Measurements from ENCODE around the gene FAM171A1.
"Not testable (repeated sequence)": the region's sequence is repeated elsewhere in the genome, so short reads cannot be mapped to it uniquely, and the experiment has no call there.

Gene FAM171A1

DNA sequence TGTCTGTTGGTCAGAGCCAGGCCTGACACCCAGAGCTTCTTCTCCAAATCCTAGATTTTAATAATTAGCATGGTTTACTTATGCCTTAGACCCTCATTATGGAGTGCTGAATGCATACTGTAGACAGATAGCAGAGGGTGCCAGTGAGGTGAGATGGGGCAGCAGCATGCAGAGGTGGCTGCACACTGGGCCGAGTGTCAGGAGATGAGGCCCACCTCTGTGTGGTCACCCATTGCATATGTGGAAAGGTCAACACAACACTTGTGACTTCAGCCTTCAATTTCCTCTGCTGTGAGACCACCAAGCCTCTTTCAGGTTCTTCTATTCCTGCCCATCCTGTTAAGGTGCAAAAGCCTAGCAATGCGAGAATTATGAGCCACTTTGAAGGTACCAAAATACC lies 162.9 kb downstream of the FAM171A1 start:
- no peak for DNase-seq (ENCODE audit: low read depth)

DNA sequence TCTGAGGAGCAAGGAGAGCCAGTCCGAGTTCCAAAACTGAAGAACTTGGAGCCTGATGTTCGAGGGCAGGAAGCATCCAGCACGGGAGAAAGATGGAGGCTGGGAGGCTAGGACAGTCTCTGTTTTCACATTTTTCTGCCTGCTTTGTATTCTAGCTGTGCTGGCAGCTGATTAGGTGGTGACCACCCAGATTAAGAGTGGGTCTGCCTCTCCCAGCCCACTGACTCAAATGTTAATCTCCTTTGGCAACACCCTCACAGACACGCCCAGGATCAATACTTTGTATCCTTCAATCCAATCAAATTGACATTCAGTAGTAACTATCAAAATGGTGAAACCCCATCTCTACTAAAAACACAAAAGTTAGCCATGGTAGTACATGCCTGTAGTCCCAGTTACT lies 163.7 kb downstream of the FAM171A1 start:
- not testable (repeated sequence) for DNase-seq (ENCODE audit: low read depth)

DNA sequence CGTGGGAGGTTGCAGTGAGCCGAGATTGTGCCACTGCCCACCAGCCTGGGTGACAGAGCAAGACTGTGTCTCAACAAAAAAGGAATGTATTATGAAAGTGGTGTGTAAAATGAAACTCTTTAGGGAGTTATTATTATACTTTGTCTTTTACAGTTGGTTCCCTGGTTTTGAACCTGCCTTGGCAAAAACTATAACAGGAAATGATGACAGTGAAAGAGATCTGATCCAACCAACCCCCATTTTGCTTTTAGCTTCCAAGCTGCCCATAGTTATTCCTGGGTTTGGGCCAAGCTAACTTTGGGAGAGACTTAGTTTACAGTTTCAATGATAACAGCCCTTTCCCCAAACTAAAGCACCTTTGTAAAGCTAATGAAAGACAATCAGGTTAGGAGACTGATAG lies 168.4 kb downstream of the FAM171A1 start:
- DNase-seq (ENCODE audit: low read depth): no peak

DNA sequence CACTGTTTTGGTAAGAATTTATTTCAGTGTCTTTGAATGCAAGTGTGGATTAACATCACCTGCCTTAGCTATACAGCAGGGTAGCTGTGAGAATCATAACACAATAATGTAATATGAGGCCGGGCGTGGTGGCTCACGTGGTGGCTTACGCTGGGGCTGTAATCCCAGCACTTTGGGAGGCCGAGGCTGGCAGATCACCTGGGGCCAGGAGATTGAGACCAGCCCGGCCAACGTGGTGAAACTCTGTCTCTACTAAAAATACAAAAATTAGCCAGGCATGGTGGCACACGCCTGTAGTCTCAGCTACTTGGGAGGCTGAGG lies 168.8 kb downstream of the FAM171A1 start:
- DNase-seq (ENCODE audit: low read depth): not testable (repeated sequence)

DNA sequence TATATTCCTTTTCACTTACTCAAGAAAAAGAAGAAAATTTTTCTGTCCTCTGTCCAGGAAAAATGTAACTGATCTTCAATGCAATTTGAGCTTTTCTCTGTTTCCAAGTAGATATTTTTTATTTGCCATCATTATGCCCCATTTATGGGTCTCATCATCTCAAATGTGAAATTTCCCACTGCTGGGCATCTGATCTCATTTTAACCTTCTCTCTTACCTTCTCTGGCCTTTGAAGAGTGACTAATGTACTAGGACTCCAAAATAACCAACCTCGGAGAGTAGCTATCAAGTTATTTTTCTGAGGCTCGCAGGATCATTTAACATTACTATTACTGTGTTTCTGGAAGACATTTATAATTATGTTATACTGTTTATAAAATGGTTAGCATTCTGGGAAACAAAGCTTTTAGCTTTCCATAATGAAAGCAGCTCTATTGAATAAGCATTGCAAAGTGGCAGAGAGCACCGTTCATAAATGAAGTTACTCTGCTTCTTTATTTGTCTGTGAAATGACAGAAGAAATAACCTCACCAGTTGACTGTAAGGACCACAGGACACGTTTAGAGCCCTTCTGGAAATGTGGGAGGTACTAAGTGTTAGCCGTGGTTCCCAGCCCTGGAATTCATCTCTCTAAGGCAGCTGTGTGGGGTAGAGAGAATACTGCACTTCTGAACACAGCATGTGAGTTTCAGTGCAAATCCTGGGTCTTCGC lies 169.3 kb downstream of the FAM171A1 start:
- DNase-seq (ENCODE audit: low read depth): no peak

DNA sequence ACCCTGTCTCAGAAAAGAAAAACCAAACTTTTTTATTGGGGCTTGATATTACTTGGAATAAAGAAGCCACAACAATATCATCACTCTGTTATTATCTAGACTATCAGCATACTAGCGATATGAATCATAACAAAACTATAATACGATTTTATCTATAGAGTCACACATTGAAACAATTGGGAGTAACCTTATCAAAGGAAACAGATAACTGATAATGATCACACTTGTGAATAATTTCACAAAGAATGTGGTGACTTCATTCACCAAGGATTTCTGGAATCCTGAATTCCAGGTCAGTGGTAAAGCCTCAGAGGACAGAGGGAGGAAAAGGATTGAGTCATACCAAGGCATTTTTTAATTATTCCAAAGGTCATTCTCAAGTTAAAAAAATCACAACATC lies 170.5 kb downstream of the FAM171A1 start:
- no peak for DNase-seq (ENCODE audit: low read depth)

DNA sequence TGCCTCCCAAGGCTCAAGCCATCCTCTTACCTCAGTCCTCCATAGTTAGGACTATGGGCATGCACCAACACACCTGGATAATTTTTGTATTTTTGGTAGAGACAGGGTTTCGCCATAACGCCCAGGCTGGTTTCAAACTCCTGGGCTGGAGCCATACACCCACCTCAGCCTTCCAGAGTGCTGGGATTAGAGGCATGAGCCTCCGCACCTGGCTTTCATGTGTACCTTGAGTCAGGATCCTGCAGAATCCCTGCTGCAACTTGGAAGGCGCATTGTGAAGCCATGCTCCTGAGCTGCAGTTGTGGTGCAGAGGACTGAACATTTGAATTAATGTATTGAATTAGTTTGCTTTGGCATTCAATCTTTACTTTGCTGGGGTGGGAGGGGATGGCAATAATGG lies 173.2 kb downstream of the FAM171A1 start:
- no peak for DNase-seq (ENCODE audit: low read depth)

DNA sequence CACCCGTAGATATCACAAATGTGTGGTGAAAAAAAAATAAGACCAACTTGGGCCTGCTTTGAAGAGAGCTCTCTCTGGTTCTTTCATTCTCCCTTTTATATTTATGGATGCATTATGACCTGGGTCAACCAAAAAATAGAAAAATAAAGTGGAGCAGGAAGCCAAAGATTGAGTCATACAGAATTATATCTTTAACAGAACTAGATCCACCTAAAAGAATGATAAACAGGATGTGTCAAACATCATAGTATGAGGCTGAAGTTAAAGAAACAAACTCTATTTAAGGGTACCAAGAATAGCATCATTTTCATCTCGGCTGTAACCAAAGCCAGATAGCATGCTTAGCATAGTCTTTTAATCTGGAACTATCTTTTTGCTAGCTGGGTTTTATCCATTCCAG lies 173.8 kb downstream of the FAM171A1 start:
- no peak for DNase-seq (ENCODE audit: low read depth)

DNA sequence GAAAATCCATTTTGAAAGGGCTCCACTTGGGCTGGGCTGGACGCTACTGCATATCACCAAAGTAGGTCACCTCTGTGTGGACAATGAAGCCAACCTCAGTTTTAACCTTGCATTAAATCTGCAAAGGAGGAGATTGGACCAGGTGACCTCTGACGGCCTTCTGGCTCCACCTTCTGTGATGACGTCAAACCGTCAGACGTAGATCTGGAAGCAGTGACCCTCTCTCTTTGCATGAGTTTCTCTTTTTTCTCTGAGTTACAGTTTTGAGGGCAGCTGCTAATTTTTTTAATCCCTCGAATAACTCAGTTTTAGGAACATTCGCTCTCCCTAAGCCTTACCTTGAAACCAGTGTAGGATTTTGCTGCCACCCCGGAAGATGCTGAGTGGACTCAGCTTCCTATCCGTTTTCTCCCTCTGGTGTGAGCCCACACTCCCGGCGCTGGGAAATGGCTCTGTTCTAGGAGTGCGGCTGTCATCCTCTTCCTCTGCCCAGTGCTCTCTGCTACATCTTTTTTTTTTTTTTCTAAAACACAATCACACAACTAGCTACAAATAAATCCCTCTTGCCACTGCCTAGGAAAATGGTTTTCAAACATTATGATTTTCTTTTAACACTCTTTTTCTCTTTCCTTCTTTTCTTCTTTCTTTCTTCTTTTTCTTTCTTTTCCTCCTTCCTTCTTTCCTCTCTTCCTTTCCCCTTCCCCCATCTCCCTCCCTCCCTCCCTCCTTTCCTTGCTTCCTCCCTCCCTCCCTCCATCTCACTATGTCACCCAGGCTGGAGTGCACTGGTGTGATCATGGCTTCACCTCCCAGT lies 174.9 kb downstream of the FAM171A1 start:
- no peak for DNase-seq (ENCODE audit: low read depth)

DNA sequence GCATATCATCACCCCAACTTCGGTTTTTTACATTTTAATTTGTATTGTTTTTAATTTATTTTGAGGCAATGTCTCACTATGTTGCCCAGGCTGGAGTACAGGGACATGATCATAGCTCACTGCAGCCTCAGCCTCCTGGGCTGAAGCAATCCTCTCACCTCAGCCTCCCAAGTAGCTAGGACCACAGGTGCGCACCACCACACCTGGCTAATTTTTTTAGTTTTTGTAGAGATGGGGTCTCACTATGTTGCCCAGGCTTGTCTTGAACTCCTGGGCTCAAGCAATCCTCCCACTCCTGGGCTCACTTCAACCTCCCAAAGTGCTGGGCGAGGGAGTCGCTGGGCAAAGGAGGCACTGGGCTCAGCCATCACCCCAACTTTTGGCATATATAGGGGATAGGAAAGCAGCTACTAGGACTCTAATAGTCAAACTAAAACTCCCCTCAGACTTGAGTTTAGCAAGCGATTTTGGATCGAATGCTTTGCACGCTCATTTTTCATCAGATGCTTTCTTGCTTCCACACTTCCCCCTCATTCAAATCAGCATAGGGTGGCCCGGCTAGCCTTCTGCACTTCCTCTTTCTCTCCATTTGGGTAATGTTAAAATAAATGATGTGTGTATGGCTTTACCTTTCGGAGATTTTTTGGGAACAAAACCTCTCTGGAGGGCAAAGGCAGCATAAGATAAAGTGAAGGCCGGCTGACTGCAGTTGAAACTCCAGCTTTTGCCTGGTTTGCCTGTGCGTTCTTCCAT lies 181.8 kb downstream of the FAM171A1 start:
- DNase-seq (ENCODE audit: low read depth): no peak

DNA sequence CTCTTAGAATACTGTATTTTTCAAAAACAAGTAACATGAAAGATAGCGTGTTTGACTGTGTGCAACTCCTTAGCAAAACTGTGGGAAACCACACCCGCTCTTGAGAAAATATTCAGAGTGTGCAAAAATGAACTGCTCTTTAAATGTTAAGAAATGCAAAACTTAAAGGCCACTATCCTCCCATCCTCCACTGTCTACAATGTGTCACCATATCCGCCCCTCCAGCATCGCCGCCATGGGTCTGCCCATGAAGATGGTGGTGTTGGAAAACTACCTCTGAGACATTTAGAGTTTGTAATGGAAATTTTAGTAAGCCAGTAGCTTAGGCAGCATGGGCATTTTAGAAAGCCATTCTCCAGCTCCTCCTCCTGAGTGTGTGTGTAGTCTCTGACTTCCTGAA lies 182.5 kb downstream of the FAM171A1 start:
- DNase-seq (ENCODE audit: low read depth): no peak

DNA sequence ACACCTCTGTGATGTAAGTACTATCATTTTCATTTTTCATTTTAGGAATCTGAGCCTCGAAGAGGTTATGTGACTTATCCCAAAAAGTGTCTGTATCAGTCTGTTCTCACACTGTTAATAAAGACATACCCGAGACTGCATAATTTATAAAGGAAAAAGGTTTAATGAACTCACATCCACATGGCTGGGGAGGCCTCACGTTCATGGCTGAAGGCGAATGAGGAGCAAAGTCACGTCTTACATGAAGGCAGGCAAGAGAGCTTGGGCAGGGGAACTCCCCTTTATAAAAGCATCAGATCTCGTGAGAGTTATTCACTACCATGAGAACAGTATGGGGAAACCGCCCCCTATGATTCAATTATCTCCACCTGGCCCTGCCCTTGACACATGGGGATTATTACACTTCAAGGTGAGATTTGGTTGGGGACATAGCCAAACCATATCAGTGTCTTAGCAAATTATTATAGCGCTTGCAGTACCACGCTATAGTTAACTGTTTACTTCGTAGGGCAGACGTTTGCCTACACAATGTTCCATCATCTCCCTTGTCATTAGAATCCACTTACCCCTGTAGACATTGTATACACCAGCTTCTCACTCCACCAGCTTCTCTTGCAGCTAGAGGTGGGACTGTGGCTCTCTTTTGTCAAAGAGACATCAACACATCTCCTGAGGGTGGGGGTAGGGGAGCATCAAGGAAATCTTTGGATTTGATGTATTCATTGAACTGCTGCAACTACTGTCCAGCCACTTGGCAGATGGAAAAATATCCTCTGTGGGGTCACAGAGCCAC lies 187.2 kb downstream of the FAM171A1 start:
- DNase-seq (ENCODE audit: low read depth): no peak

DNA sequence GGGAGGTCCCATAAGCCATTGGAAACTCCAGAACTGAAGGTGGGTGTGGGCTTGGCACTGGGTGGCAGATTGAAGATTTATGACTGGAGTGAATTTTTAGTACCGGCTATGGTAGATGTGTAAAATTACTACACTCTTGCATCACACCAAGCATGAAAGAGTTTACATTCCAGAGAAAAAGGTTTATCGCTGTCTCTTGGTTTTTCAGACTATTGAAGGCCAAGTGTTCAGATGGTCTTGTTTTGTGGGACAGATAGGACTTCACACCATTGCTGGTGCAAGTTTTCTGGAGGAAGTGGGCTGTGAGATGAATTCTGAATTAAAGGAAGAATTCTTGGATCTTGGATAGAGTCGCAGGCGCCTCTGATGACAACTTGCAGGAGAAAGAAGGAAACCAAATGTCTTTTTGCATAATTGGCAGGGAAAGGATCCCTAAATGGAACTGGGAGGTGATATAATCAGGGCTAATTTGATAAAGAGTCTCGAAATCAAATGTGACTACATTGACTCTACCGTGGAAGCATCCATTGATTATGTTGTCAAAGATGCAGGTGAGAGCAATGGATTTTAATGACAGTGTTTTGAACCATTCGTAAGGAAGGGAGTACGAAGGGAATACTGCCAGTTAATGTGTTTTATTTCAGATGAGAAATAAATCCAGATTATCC lies 188.4 kb downstream of the FAM171A1 start:
- no peak for DNase-seq (ENCODE audit: low read depth)

DNA sequence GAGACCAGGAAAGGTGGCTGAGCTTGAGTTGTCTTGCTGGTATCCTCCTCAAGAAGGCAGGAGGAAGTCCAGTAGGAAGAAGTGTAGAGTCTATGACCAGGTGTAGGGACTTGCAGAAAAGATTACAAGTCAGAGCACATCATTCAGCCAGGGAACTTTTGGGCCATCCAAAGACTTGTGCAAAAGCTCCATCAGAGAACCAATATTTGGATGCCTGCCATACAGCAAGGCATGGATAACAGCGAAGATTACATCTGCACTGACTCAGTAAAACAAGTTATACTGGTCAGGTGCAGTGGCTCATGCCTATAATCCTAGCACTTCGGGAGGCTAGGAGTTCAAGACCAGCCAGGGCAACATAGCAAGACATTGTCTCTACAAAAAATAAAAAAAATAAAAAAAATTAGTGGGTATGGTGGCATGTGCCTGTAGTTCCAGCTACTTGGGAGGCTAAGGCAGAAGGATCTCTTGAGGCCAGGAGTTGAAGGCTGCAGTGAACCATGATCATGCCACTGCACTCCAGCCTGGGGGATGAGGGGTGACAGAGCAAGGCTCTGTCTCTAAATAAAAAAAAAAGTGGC lies 189.4 kb downstream of the FAM171A1 start:
- DNase-seq (ENCODE audit: low read depth): no peak

DNA sequence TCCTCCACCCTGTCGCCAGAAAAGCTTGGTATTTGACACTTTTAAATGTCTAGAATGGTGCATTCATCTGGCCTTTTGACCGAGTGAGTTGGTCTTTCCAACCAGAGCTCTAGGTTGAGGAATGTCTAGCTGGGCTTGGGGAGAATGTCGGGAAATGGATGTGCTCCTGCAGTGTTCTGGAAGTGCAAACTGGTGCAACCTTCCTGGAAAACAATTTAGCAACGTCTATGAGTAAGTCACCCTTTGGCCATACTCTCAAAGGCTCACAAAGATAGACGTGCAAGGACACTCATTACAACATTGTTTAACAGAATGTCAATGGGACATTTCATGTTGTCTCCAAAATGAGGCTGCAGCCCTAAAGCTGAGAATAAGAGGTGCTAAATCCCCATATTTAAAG lies 190.4 kb downstream of the FAM171A1 start:
- DNase-seq (ENCODE audit: low read depth): no peak

DNA sequence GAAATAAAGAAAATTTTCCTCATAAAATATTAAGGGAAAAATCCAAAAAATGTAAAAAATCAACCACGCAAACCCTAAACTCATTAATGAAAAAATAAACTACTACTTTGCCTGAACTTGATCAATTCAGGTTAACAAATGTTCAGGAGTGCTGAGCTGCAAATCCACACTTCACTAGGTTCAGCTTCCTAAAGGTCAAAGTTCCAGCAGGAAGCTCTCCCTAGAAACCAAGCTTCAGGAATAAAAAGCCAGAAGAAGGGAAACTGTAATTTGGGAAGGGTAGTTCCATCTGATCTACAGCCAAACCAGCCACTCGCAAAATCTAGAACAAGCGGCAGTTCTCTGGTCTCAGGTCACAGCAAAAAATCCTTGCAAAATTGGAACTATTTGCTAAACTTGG lies 194.8 kb downstream of the FAM171A1 start:
- no peak for DNase-seq (ENCODE audit: low read depth)

DNA sequence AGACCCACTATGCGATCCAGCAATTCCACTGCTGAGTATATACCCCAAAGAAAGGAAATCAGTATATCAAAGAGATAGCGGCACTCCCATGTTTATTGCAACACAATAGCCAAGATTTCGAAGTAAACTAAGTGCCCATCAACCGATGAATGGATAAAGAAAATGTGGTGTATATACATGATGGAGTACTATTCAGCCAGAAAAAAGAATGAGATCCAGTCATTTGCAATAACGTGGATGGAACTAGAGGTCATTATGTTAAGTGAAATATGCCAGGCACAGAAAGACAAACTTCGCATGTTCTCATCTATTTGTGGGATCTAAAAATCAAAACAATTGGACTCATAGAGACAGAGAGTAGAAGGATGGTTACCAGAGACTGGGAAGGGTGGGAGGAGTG lies 195.5 kb downstream of the FAM171A1 start:
- no peak for DNase-seq (ENCODE audit: low read depth)

DNA sequence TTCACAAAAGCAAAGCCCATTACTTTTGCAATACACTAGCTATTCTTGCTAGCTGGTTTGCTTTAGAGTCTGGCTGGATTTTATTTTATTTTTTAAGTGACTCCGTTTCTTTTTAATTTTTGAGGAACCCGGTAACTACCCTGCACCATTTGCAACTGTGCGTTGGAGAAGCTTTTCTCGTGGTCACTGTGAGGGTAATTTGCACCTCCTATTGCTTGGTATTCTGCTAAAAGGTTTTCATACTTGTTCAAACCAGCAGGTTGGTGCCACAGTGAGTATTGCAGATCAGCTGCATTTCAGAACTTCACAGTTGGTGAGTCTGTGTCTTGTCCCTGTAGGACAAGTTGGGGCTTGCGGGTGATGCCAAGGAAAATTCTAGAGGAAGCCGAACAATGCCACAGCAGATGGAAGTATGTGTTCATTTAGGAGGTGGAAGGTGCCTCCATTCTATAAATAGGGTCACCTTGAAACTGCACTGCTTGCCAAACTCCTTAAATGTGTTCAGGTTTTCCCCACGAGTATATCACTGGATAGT lies 198.7 kb downstream of the FAM171A1 start:
- no peak for DNase-seq (ENCODE audit: low read depth)

DNA sequence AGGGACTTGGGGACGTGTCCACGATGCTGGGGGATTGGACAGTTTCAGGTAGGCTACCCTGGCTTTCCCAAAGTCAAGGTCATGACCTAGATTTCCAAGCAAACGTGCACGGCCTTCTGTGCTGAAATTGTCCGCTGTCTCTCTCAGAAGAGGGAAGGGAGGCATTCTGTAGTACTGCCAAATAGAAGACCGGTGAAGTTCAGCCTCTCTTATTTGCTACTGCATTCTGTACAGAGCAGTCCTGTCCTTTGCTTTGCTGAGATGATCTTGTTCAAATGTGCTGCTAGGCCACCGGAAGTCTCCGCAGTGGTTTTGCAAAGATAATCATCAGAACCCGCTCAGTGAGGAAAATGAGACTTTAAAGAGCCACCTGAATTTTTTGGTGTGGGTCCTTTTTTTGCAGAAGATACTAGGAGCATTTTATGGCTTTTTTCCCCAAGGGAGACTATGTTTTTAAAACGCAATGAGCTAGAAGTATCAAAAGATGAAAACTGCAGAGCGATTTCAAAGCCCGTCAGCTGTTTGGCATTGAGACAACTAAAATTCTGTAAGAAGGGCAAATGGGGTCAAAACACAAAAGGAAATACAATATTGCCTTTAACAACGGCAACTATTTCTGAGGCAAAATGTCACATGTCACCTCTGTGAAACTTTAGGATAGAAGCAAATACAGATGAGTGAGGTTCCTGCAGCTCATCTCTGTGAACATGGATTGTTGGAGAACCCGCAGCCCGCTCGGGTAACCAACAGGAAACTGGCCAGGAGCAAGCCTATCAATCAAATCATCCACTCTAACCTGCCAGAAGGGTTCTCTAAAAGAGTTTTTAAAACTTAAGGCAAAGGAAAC lies 201.3 kb downstream of the FAM171A1 start:
- no peak for DNase-seq (ENCODE audit: low read depth)
